HepG2 (cell line): ENCODE results near the gene GGA3. TPM values are rescaled to one million over a fixed set of nuclear protein-coding genes. Genes with fewer than 3 reads are reported as not detected.

Experiments
- GZF1 ChIP-seq: sonication (generic); formaldehyde crosslinking; IDR thresholded peaks from 2 replicates; pipeline ENCODE4 v1.5.1; 2020; ENCODE audit warnings: mild to moderate bottlenecking, missing genetic modification reagents
- HMG20B ChIP-seq: conservative IDR thresholded peaks from 2 replicates; pipeline ENCODE4 v1.6.1; 2016; ENCODE audit warnings: missing genetic modification reagents, missing compliant biosample characterization
- HNRNPUL1 ChIP-seq: fragments of 200-400 bp; formaldehyde crosslinking; IDR thresholded peaks from 2 replicates; pipeline ENCODE4 v1.6.1; 2017; ENCODE audit warnings: low read depth, mild to moderate bottlenecking, low read length, moderate library complexity
- NR2C2 ChIP-seq: sonication (generic); formaldehyde crosslinking; IDR thresholded peaks from 2 replicates; pipeline ENCODE4 v1.4.0; 2020; ENCODE audit warnings: missing genetic modification reagents, mild to moderate bottlenecking, moderate library complexity, borderline replicate concordance
- SMYD3 ChIP-seq: sonication (generic); formaldehyde crosslinking; IDR thresholded peaks from 2 replicates; pipeline ENCODE4 v1.8.1; 2023; ENCODE audit warnings: mild to moderate bottlenecking, missing genetic modification reagents
- SNRNP70 ChIP-seq: fragments of 200-400 bp; formaldehyde crosslinking; IDR thresholded peaks from 2 replicates; pipeline ENCODE4 v1.6.1; 2017; ENCODE audit warnings: mild to moderate bottlenecking, low read depth, low read length, moderate library complexity
- SOX13 ChIP-seq, 3 experiments: fragments of 450-650 bp in 1 of 3; sonication (generic) in 1 of 3; formaldehyde crosslinking in 1 of 3; IDR thresholded peaks in 2 of 3; conservative IDR thresholded peaks in 1 of 3; 2 replicates each; pipeline versions ENCODE4 v1.5.0 to v1.6.1; 2016 to 2020; ENCODE audit warnings: antibody characterized with exemption in 1 of 3, mild to moderate bottlenecking in 1 of 3, missing compliant biosample characterization in 1 of 3, missing genetic modification reagents in 1 of 3, moderate library complexity in 1 of 3
- ZBTB21 ChIP-seq: sonication (generic); formaldehyde crosslinking; IDR thresholded peaks from 2 replicates; pipeline ENCODE4 v1.4.0; 2020; ENCODE audit warnings: missing genetic modification reagents
- ZNF207 ChIP-seq: fragments of 450-650 bp; IDR thresholded peaks from 2 replicates; pipeline ENCODE4 v1.6.1; 2016; ENCODE audit warnings: antibody characterized with exemption, borderline replicate concordance
- ZNF326 ChIP-seq: sonication (generic); formaldehyde crosslinking; IDR thresholded peaks from 2 replicates; pipeline ENCODE4 v1.4.0; 2020; ENCODE audit warnings: missing genetic modification reagents, borderline replicate concordance
- ZNF562 ChIP-seq: sonication (generic); formaldehyde crosslinking; IDR thresholded peaks from 2 replicates; pipeline ENCODE4 v1.8.0; 2022; ENCODE audit warnings: missing genetic modification reagents, borderline replicate concordance
- ZNF839 ChIP-seq: sonication (generic); formaldehyde crosslinking; IDR thresholded peaks from 2 replicates; pipeline ENCODE4 v1.4.0; 2020; ENCODE audit warnings: missing genetic modification reagents, mild to moderate bottlenecking, borderline replicate concordance
- ZNF841 ChIP-seq: sonication (generic); formaldehyde crosslinking; IDR thresholded peaks from 2 replicates; pipeline ENCODE4 v1.8.1; 2023; ENCODE audit warnings: missing genetic modification reagents, borderline replicate concordance
- ZNF883 ChIP-seq: sonication (generic); formaldehyde crosslinking; IDR thresholded peaks from 2 replicates; pipeline ENCODE4 v1.5.1; 2020; ENCODE audit warnings: mild to moderate bottlenecking, missing genetic modification reagents; ENCODE audit errors: not compliant biosample characterization
- ZSCAN30 ChIP-seq: sonication (generic); formaldehyde crosslinking; IDR thresholded peaks from 2 replicates; pipeline ENCODE4 v1.5.0; 2020; ENCODE audit warnings: mild to moderate bottlenecking, missing genetic modification reagents
- polyA plus RNA-seq, 8 experiments: library from polyadenylated mRNA; depleted of rRNA in 3 of 8; stranded (reverse) in 7 of 8; unstranded in 1 of 8; fragments of >200 nt; fragmentation: Illumina TruSeq in 4 of 8; extraction: Trizol in 4 of 8; gene quantifications; 2 replicates each; pipeline versions ENCODE4 v1.2.1 to v1.2.3, GENCODE V29; 2011 to 2016; ENCODE audit warnings: low read depth in 4 of 8, missing spikeins in 1 of 8, mixed read lengths in 1 of 8; ENCODE audit not compliant: insufficient read depth in 1 of 8
- total RNA-seq, 5 experiments: library from RNA; depleted of rRNA; stranded (reverse); fragments of >200 nt; fragmentation: Illumina TruSeq; extraction: Trizol; gene quantifications; 2 replicates each; pipeline ENCODE4 v1.2.3, GENCODE V29; 2016; ENCODE audit warnings: low read depth in 1 of 5
- TF ChIP-seq, protein P1 (sequence below), 2 experiments: fragments of 450-650 bp in 1 of 2; sonication (generic) in 1 of 2; formaldehyde crosslinking; IDR thresholded peaks; 2 replicates each; pipeline versions ENCODE4 v1.5.0 to v1.8.0; 2020 to 2022; ENCODE audit warnings: mild to moderate bottlenecking in 1 of 2, missing genetic modification reagents in 1 of 2
- TF ChIP-seq, protein P2 (sequence below): sonication (generic); formaldehyde crosslinking; IDR thresholded peaks from 2 replicates; pipeline ENCODE4 v1.8.0; 2022; ENCODE audit warnings: mild to moderate bottlenecking, missing genetic modification reagents; ENCODE audit not compliant: insufficient replicate concordance
- TF ChIP-seq, protein P3 (sequence below): sonication (generic); formaldehyde crosslinking; IDR thresholded peaks from 2 replicates; pipeline ENCODE4 v1.4.0; 2020; ENCODE audit warnings: missing genetic modification reagents, borderline replicate concordance
- TF ChIP-seq, protein P4 (sequence below): sonication (generic); formaldehyde crosslinking; IDR thresholded peaks from 2 replicates; pipeline ENCODE4 v1.4.0; 2020; ENCODE audit warnings: mild to moderate bottlenecking, missing genetic modification reagents
- TF ChIP-seq, protein P5 (sequence below): sonication (generic); formaldehyde crosslinking; IDR thresholded peaks from 2 replicates; pipeline ENCODE4 v1.4.0; 2020; ENCODE audit warnings: missing genetic modification reagents, borderline replicate concordance

GGA3 gene
- total and polyA plus RNA-seq, 2 of the 13 experiments (the other 11 are each of a cell fraction or from before 2014, with no cell fraction given): 28.4 to 43.7 TPM

DNA sequence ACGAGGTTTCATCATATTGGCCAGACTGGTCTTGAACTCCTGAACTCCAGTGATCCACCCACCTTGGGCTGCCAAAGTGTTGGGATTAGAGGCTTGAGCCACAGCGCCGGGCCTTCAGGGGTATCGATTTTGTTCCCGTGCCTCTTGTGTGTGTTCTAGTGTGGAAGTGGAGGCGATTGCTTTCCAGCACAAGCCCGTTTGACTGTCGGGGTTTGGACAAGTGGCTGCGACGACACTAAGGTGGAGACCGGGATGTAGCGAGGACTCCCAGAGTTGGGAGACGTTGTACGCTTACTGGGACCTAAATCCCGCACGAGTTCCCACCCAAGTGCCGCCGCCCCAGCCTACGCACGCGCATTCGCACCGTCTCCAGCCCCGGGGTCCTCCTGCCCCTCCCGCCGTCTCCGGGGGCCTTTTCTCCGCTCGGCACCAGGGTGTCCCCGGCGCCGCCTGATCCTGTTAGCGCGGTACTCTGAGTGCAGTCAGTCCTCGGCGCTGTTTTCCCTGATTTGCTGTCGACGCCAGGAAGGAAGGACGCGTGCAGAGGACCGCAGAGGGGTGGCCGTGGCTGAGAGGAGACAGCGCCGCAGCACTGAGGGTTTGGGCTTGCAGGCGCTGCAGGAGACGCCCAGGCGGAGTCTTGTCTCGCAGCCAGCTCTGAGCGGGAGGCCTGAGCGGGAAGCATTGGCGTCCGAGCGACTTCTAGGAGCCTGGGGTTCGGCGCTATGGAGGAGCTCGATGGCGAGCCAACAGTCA lies 56.2 kb downstream of the GGA3 start, which contains the start of gene NUP85 (continued):
- no peak for TF ChIP-seq ZSCAN30
- TF ChIP-seq ZNF839 (CRISPR knock-in tag): peak; percentile 58; the same call in 1 of the 2 replicates
- no peak for TF ChIP-seq ZNF326 (CRISPR knock-in tag)
- TF ChIP-seq HMG20B (CRISPR knock-in tag): no peak; the same call in 1 of the 2 replicates
- TF ChIP-seq HNRNPUL1: no peak
- TF ChIP-seq, protein P1, sequence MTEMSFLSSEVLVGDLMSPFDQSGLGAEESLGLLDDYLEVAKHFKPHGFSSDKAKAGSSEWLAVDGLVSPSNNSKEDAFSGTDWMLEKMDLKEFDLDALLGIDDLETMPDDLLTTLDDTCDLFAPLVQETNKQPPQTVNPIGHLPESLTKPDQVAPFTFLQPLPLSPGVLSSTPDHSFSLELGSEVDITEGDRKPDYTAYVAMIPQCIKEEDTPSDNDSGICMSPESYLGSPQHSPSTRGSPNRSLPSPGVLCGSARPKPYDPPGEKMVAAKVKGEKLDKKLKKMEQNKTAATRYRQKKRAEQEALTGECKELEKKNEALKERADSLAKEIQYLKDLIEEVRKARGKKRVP (CRISPR knock-in tag; IDR thresholded peaks at IDR 0.05): peak in 1 of 2 experiments; percentile 78; a peak in 1 of 4 replicates
- peak; percentile 55; the same call in 1 of the 2 replicates for TF ChIP-seq GZF1
- TF ChIP-seq, protein P2, sequence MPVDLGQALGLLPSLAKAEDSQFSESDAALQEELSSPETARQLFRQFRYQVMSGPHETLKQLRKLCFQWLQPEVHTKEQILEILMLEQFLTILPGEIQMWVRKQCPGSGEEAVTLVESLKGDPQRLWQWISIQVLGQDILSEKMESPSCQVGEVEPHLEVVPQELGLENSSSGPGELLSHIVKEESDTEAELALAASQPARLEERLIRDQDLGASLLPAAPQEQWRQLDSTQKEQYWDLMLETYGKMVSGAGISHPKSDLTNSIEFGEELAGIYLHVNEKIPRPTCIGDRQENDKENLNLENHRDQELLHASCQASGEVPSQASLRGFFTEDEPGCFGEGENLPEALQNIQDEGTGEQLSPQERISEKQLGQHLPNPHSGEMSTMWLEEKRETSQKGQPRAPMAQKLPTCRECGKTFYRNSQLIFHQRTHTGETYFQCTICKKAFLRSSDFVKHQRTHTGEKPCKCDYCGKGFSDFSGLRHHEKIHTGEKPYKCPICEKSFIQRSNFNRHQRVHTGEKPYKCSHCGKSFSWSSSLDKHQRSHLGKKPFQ (CRISPR knock-in tag): peak; percentile 92
- TF ChIP-seq ZNF562 (CRISPR knock-in tag): no peak
- TF ChIP-seq ZNF207: no peak
- TF ChIP-seq SNRNP70: no peak
- TF ChIP-seq, protein P3, sequence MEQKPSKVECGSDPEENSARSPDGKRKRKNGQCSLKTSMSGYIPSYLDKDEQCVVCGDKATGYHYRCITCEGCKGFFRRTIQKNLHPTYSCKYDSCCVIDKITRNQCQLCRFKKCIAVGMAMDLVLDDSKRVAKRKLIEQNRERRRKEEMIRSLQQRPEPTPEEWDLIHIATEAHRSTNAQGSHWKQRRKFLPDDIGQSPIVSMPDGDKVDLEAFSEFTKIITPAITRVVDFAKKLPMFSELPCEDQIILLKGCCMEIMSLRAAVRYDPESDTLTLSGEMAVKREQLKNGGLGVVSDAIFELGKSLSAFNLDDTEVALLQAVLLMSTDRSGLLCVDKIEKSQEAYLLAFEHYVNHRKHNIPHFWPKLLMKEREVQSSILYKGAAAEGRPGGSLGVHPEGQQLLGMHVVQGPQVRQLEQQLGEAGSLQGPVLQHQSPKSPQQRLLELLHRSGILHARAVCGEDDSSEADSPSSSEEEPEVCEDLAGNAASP (CRISPR knock-in tag): no peak
- TF ChIP-seq ZNF841: no peak
- TF ChIP-seq SMYD3: no peak
- TF ChIP-seq ZNF883 (CRISPR knock-in tag): peak; percentile 98
- TF ChIP-seq NR2C2 (CRISPR knock-in tag): peak; percentile 67; the same call in 1 of the 2 replicates
- no peak; the same call in 1 of the 2 replicates for TF ChIP-seq SOX13 (IDR thresholded peaks at IDR 0.05)
- no peak; a peak in 2 of 4 replicates for TF ChIP-seq SOX13 (CRISPR knock-in tag; conservative IDR thresholded peaks at IDR 0.05 in 1 of 2, IDR thresholded peaks at IDR 0.05 in 1 of 2)
- TF ChIP-seq ZBTB21 (CRISPR knock-in tag): no peak
- TF ChIP-seq, protein P4, sequence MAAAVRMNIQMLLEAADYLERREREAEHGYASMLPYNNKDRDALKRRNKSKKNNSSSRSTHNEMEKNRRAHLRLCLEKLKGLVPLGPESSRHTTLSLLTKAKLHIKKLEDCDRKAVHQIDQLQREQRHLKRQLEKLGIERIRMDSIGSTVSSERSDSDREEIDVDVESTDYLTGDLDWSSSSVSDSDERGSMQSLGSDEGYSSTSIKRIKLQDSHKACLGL: peak; percentile 89
- TF ChIP-seq, protein P5, sequence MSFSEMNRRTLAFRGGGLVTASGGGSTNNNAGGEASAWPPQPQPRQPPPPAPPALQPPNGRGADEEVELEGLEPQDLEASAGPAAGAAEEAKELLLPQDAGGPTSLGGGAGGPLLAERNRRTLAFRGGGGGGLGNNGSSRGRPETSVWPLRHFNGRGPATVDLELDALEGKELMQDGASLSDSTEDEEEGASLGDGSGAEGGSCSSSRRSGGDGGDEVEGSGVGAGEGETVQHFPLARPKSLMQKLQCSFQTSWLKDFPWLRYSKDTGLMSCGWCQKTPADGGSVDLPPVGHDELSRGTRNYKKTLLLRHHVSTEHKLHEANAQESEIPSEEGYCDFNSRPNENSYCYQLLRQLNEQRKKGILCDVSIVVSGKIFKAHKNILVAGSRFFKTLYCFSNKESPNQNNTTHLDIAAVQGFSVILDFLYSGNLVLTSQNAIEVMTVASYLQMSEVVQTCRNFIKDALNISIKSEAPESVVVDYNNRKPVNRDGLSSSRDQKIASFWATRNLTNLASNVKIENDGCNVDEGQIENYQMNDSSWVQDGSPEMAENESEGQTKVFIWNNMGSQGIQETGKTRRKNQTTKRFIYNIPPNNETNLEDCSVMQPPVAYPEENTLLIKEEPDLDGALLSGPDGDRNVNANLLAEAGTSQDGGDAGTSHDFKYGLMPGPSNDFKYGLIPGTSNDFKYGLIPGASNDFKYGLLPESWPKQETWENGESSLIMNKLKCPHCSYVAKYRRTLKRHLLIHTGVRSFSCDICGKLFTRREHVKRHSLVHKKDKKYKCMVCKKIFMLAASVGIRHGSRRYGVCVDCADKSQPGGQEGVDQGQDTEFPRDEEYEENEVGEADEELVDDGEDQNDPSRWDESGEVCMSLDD: no peak
